Measurements from ENCODE around the gene PELI1.
"Not testable (repeated sequence)": the region's sequence is repeated elsewhere in the genome, so short reads cannot be mapped to it uniquely, and the experiment has no call there.

The PELI1 gene

GRCh38 chr2:64093341-64093740, 50.9 kb downstream of the PELI1 start:
- no peak for ATAC-seq

GRCh38 chr2:64092502-64092901, 51.7 kb downstream of the PELI1 start:
- ATAC-seq, result peak; percentile 78
- Mint-ChIP-seq H3K27me3 (no peaks in the 10 kb centered on the region), H3K9me3 (peaks cover 10% of the 10 kb centered on the region), H3K4me3 (no peak overlapping the region), H3K36me3 (peaks cover 52% of the 10 kb centered on the region), H3K27ac (peak overlapping the region; percentile 68), H3K4me1 (peaks cover 46% of the 10 kb centered on the region)

More at GRCh38 chr2:64093341-64093740, 50.9 kb downstream of the PELI1 start:
- Mint-ChIP-seq H3K9me3 (peaks cover 10% of the 10 kb centered on the region), H3K4me3 (no peak overlapping the region), H3K4me1 (peaks cover 48% of the 10 kb centered on the region), H3K27me3 (no peaks in the 10 kb centered on the region), H3K36me3 (peaks cover 56% of the 10 kb centered on the region), H3K27ac (no peak overlapping the region)

DNA sequence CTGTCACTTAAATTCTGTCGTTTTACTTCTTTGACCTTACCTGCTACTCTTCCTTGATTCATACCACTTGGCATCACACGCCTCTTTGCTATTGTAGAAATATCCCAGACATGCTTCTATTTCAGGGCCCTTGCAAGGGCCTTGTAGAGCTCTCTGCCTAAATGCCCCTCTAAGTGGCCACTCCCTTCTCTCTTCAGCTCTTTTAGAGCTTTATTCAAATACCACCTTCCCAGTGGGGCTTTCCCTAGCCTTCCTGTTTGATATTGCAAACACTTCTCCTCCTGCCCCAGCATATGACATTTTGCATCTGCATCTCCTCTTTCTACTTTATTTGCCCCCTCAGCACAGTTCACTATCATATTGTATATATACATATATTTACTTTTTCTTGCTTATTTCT, 54.0 kb downstream of the PELI1 start:
- Mint-ChIP-seq H3K4me1 (peaks cover 54% of the 10 kb centered on the region), H3K9me3 (peaks cover 3% of the 10 kb centered on the region), H3K4me3 (peak overlapping the region; percentile 54), H3K27me3 (no peaks in the 10 kb centered on the region), H3K27ac (peak overlapping the region; percentile 68), H3K36me3 (peaks cover 31% of the 10 kb centered on the region)
- ATAC-seq, result peak; percentile 80

- Mint-ChIP-seq H3K4me3 (peak overlapping the region; percentile 10), H3K36me3 (peaks cover 19% of the 10 kb centered on the region), H3K27ac (peak overlapping the region; percentile 77), H3K4me1 (peaks cover 45% of the 10 kb centered on the region), H3K9me3 (no peaks in the 10 kb centered on the region), H3K27me3 (no peaks in the 10 kb centered on the region)
- peak; percentile 34 for ATAC-seq
These were observed 57.7 kb downstream of the PELI1 start for GRCh38 chr2:64086347-64087082.

DNA sequence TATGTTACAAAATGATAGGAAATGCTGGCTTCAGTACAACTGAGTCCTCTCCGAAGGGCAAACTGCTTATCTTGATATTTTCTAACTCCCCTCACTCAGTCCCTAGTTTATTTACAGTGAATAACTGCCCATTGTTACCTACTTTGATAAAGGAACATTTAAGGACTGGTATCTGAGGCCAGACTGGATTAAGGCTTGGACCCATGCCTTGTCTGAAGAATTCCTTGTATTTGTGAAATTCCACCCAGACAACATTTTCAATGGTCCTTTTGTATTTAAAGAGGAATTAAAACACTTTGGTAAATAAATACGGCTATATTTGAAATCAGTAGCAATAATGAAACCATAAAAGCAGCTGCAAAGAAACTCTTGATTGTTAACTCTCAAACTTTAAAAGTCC, 58.3 kb downstream of the PELI1 start:
- peak overlapping the region; percentile 77 for H3K27ac Mint-ChIP-seq
- H3K4me1 Mint-ChIP-seq, result peaks cover 44% of the 10 kb centered on the region
- no peaks in the 10 kb centered on the region for H3K27me3 Mint-ChIP-seq
- H3K4me3 Mint-ChIP-seq, result no peak overlapping the region
- H3K9me3 Mint-ChIP-seq, result no peaks in the 10 kb centered on the region
- ATAC-seq, result no peak
- peaks cover 13% of the 10 kb centered on the region for H3K36me3 Mint-ChIP-seq

DNA sequence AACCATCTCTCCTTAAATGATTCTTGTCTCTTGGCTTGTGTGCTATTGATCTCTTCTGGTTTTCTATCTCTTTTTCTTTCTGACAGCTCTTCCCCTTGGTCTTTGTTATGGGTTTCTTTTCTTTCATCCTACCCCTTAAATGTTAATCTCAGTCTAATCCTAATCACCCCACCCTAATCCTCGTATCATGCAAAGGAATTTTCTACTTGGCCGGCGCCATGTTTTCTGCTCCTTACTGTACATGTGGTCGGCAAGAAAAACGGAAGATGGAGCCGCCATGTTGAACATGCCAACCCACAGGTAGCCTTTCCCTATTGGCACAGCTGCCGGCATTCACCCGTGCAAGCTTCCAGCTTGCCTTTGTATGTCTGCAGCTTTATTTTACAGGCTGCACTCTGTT, 63.2 kb downstream of the PELI1 start:
- Mint-ChIP-seq H3K27me3 (no peaks in the 10 kb centered on the region), H3K36me3 (no peaks in the 10 kb centered on the region), H3K27ac (no peak overlapping the region), H3K4me3 (no peak overlapping the region), H3K4me1 (peaks cover 6% of the 10 kb centered on the region), H3K9me3 (no peaks in the 10 kb centered on the region)
- ATAC-seq, result no peak

- ATAC-seq, result no peak
- Mint-ChIP-seq H3K27me3 (no peaks in the 10 kb centered on the region), H3K27ac (no peak overlapping the region), H3K4me3 (no peak overlapping the region), H3K4me1 (peaks cover 6% of the 10 kb centered on the region), H3K9me3 (no peaks in the 10 kb centered on the region), H3K36me3 (no peaks in the 10 kb centered on the region)
These were observed 64.0 kb downstream of the PELI1 start for GRCh38 chr2:64080179-64080578.

- ATAC-seq, H3K27ac Mint-ChIP-seq, H3K27me3 Mint-ChIP-seq, H3K9me3 Mint-ChIP-seq, H3K4me1 Mint-ChIP-seq, H3K36me3 Mint-ChIP-seq, H3K4me3 Mint-ChIP-seq: not testable (repeated sequence)
These were observed 64.5 kb downstream of the PELI1 start for GRCh38 chr2:64079688-64080087.

GRCh38 chr2:64076828-64077227, 67.4 kb downstream of the PELI1 start:
- not testable (repeated sequence) for H3K27me3 Mint-ChIP-seq, ATAC-seq, H3K36me3 Mint-ChIP-seq, H3K27ac Mint-ChIP-seq, H3K9me3 Mint-ChIP-seq, H3K4me1 Mint-ChIP-seq, H3K4me3 Mint-ChIP-seq

GRCh38 chr2:64074616-64075015, 69.6 kb downstream of the PELI1 start:
- not testable (repeated sequence) for H3K36me3 Mint-ChIP-seq, H3K4me1 Mint-ChIP-seq, H3K27me3 Mint-ChIP-seq, ATAC-seq, H3K9me3 Mint-ChIP-seq, H3K27ac Mint-ChIP-seq, H3K4me3 Mint-ChIP-seq

DNA sequence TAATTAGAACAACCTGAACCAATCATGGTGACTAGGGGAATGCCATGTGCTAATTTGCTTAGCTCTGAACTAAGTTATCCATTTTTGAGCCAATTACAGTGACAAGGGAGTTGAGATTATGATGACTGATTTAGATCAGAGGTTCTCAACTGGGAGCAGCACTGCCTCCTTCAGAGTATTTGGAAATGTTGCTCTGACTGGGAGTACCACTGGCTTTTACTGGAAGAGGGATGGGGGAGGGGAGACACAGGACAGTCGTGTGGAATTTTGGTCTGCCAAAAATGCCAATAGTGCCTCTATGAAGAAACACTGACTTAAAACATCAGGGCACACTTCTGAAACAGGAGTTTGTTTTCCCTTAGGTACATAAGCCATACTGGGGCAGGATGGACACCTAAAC, 76.9 kb downstream of the PELI1 start:
- Mint-ChIP-seq H3K4me3 (no peak overlapping the region), H3K9me3 (no peaks in the 10 kb centered on the region), H3K4me1 (peaks cover 25% of the 10 kb centered on the region), H3K27ac (no peak overlapping the region), H3K36me3 (no peaks in the 10 kb centered on the region), H3K27me3 (no peaks in the 10 kb centered on the region)
- ATAC-seq, result no peak

DNA sequence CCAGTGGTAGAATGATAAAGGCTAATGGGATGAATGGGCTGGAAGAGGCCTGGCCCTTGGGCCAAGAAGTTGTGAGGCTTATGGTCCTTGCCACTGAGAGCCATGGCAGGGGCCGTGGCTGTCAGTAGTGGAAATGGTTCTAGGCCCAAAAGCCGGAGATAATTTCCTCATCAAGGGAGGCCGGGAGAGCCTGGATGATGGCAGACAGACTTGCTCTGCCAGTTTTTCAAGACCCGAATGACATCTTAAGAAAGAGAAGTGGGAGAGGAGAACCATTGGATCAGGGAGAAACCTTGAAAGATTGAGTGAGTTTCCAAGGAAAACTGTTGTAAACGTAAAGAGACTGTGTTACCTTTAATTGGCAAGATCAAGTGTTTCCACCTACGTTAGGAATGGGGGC, 78.7 kb downstream of the PELI1 start:
- Mint-ChIP-seq H3K9me3 (no peaks in the 10 kb centered on the region), H3K4me1 (peaks cover 25% of the 10 kb centered on the region), H3K27ac (peak overlapping the region; percentile 44), H3K4me3 (no peak overlapping the region), H3K36me3 (no peaks in the 10 kb centered on the region), H3K27me3 (no peaks in the 10 kb centered on the region)
- no peak for ATAC-seq

DNA sequence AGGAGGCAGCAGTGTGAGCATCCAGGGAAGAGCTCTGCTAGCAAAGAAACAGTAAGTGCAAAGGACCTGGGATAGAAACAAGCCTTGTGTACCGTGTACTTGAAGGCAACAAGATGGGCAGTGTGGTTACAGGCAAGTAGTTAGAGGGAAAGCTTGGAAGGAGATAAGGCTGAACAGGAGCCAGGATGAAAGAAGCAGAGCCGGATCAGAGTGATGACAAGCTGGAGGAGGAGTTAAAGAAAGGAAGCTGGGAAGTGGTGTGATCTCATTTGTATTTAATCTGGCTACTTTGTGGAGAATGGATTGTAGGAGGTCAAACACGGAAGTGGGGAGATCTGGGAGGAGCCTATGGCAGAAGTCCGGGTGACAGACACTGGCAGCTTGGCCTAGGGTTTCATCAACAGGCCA, 80.3 kb downstream of the PELI1 start:
- Mint-ChIP-seq H3K4me1 (peaks cover 25% of the 10 kb centered on the region), H3K9me3 (no peaks in the 10 kb centered on the region), H3K27ac (peak overlapping the region; percentile 2), H3K27me3 (no peaks in the 10 kb centered on the region), H3K4me3 (no peak overlapping the region), H3K36me3 (no peaks in the 10 kb centered on the region)
- no peak for ATAC-seq

DNA sequence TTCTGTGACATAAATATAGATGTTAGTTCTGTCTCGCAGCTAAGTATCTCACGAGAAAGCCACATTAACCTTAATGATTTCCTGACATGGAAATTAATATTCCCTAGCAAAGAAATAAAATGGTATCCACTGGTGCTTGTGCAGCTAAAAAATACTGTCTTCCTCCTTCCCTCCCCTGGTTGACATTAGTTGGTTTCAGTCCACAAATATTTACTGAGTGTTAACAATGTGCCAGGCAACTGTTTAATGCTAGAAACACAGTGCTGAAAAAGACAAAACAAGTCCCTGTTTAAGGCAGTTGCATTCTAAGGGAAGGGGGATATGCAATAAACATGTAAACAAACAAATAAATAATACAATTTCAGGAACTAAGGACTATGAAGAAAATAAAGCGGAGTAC, 80.8 kb downstream of the PELI1 start:
- ATAC-seq, result no peak
- peak overlapping the region; percentile 2 for H3K27ac Mint-ChIP-seq
- H3K9me3 Mint-ChIP-seq, result no peaks in the 10 kb centered on the region
- no peaks in the 10 kb centered on the region for H3K36me3 Mint-ChIP-seq
- H3K4me1 Mint-ChIP-seq, result peaks cover 25% of the 10 kb centered on the region
- no peaks in the 10 kb centered on the region for H3K27me3 Mint-ChIP-seq
- no peak overlapping the region for H3K4me3 Mint-ChIP-seq

DNA sequence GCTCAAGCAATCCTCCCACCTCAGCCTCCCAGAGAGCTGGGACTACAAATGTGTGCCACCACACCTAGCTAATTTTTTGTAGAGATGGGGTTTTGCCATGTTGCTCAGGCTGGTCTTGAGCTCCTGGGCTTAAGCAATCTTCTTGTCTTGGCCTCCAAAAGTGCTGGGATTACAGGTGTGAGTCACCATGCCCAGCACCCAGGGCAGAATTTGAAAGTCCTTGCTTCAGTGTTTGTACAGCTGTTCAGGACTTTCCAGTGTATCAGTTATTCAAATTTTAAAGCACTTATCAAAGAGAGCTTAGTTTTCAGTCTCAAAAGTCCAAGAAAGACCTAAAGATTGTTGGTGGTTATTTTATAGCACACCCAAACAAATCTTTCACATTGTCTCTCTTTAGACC, 81.4 kb downstream of the PELI1 start:
- H3K4me3 Mint-ChIP-seq, result no peak overlapping the region
- H3K27me3 Mint-ChIP-seq, result no peaks in the 10 kb centered on the region
- H3K9me3 Mint-ChIP-seq, result no peaks in the 10 kb centered on the region
- peak overlapping the region; percentile 2 for H3K27ac Mint-ChIP-seq
- no peaks in the 10 kb centered on the region for H3K36me3 Mint-ChIP-seq
- ATAC-seq, result no peak
- H3K4me1 Mint-ChIP-seq, result peaks cover 25% of the 10 kb centered on the region

DNA sequence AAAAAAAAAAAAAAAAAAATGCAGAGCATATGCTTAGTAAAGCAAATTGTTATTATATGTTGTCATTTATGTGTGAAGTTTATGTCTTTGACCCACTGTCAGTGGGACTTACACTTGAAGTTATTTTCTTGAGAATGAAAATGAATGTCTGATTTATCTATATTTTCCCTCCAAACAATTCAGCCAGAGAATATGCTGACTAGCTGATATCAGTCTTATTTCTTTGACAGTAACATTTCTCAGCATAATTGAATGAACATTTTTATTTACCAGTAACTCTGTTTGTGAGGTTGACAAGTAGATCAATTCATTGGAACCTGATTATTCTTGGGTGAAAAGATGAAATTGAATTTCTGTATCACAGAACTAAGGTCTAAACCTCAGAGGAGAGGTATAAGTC, 85.0 kb downstream of the PELI1 start:
- no peak for ATAC-seq
- Mint-ChIP-seq H3K27ac (no peak overlapping the region), H3K27me3 (no peaks in the 10 kb centered on the region)

More for the DNA sequence above, 85.0 kb downstream of the PELI1 start:
- no peaks in the 10 kb centered on the region for H3K9me3 Mint-ChIP-seq
- peaks cover 26% of the 10 kb centered on the region for H3K4me1 Mint-ChIP-seq
- H3K36me3 Mint-ChIP-seq, result no peaks in the 10 kb centered on the region
- no peak overlapping the region for H3K4me3 Mint-ChIP-seq

Measured in stimulated activated memory B cell treated with anti-CD40 and anti-IgM and Interleukin-4, amounts not matched to agents 10 μg/mL and 1 μg/mL and 100 μg/mL, for 72 hours (primary cell).